22Rv1 (cell line): Measurements from ENCODE around the gene TCP1.

Source experiments
- ZFX ChIP-seq: fragments of 450-650 bp; IDR thresholded peaks from 2 replicates; pipeline ENCODE4 v1.6.1; 2017; ENCODE audit warnings: antibody characterized with exemption, borderline replicate concordance
- TF ChIP-seq, protein P1 (sequence below): fragments of 450-650 bp; IDR thresholded peaks from 2 replicates; pipeline ENCODE4 v1.5.1; 2017; ENCODE audit warnings: mild to moderate bottlenecking

DNA sequence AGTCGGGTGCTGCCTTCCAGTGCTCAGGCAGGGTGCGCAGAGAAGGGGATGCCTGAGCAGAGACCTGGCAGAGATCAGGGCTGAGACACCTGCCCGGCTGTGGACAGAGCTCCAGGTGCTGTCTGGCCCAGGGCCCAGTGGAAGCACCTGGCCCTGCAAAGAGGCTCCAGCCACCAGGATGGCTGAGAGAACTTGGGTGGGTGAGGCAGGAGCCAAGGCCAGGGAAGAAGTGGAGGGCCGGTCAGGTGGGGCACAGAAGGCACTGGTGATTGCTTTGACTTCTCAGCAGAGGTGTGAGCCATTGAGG is 41.9 kb upstream of the TCP1 start:
- TF ChIP-seq ZFX: no peak
- TF ChIP-seq, protein P1, sequence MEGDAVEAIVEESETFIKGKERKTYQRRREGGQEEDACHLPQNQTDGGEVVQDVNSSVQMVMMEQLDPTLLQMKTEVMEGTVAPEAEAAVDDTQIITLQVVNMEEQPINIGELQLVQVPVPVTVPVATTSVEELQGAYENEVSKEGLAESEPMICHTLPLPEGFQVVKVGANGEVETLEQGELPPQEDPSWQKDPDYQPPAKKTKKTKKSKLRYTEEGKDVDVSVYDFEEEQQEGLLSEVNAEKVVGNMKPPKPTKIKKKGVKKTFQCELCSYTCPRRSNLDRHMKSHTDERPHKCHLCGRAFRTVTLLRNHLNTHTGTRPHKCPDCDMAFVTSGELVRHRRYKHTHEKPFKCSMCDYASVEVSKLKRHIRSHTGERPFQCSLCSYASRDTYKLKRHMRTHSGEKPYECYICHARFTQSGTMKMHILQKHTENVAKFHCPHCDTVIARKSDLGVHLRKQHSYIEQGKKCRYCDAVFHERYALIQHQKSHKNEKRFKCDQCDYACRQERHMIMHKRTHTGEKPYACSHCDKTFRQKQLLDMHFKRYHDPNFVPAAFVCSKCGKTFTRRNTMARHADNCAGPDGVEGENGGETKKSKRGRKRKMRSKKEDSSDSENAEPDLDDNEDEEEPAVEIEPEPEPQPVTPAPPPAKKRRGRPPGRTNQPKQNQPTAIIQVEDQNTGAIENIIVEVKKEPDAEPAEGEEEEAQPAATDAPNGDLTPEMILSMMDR: no peak
